NT2/D1 (cell line): ENCODE results near the gene ITFG1.

Source experiments
- SUZ12 ChIP-seq: IDR thresholded peaks from 2 replicates; pipeline ENCODE4 v1.6.1; 2011; ENCODE audit not compliant: insufficient read length, insufficient read depth; ENCODE audit errors: extremely low read depth
- YY1 ChIP-seq: IDR thresholded peaks from 2 replicates; pipeline ENCODE4 v1.6.1; 2011; ENCODE audit not compliant: insufficient read length, insufficient read depth
- ZNF274 ChIP-seq: IDR thresholded peaks from 2 replicates; pipeline ENCODE4 v1.6.1; 2011; ENCODE audit warnings: mild to moderate bottlenecking, low read depth, low read length

DNA sequence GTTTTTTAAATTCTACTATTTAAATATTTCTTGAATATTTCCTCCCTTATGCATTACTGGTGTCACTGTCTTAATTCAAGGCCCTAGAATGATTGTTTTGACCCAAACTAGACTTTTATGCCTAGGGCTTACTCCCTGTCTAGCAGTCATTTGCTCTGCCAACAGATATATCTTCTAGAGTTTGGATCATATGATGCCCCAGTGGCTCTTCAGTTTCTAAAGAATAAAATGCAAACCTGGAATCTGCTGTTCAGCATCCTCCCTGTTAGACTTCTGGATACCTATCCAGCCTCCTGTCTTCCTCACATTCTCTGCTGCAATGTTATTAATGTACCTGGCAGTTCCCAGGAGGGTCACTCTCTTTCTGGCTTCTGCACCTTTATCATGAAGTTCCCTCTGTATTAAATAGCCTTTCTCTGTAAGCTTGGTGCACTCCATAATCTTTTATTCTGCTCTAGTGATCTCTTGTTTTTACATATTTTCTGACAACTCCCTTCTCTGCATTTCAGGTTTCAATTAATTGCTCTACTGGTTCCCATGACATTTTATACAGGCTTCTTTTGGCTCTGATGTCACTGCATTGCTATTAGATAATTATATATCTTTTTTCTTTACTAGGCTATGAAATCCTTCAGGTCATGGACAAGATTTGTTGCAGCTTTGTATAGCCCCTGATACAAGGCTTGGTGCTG lies 15.9 kb upstream of the ITFG1 start:
- TF ChIP-seq ZNF274 (no peak), SUZ12 (no peak), YY1 (no peak)
